Measurements from ENCODE around the gene OSMR. TPM values are rescaled to one million over a fixed set of nuclear protein-coding genes. Genes with fewer than 3 reads are reported as not detected.

OSMR gene
- total and polyA plus RNA-seq, 9 of the 15 experiments (the other 6 are each of a cell fraction or from before 2014, with no cell fraction given) = 0.18 to 1.7 (median 0.94) TPM

DNA sequence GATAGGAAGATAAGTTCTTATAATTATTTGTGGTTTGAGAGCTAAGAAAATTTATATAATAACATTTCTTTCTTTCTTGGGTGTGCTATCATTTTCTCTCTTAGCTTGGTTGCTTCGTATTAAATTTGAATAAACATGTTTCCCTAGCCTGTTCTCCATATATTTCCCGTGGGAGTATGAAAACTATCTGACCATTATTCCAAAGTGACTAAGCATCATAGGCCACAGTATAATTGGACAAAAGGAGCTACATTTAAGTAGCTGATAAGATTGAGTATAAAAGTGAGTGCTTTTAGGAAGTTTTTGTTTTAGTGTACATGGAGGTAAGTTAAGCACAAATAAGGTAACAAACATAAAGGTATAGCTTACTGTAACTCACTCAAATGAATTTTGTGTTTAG lies 8.4 kb upstream of the OSMR start:
- TF ChIP-seq, protein P1, sequence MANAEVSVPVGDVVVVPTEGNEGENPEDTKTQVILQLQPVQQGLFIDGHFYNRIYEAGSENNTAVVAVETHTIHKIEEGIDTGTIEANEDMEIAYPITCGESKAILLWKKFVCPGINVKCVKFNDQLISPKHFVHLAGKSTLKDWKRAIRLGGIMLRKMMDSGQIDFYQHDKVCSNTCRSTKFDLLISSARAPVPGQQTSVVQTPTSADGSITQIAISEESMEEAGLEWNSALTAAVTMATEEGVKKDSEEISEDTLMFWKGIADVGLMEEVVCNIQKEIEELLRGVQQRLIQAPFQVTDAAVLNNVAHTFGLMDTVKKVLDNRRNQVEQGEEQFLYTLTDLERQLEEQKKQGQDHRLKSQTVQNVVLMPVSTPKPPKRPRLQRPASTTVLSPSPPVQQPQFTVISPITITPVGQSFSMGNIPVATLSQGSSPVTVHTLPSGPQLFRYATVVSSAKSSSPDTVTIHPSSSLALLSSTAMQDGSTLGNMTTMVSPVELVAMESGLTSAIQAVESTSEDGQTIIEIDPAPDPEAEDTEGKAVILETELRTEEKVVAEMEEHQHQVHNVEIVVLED (CRISPR knock-in tag; IDR thresholded peaks at IDR 0.05) = no peak
- TF ChIP-seq BRD4 (IDR thresholded peaks at IDR 0.05) (no peak), HNRNPLL (IDR thresholded peaks at IDR 0.05; ENCODE audit: low read depth, low read length, poor library complexity, severe bottlenecking) (no peak), MYC (IDR thresholded peaks at IDR 0.05; ENCODE audit: low read depth, low read length) (no peak), MYC (CRISPR knock-in tag; IDR thresholded peaks at IDR 0.05; ENCODE audit: borderline replicate concordance, low read depth) (no peak), SOX6 (IDR thresholded peaks at IDR 0.05) (no peak), ZNF197 (CRISPR knock-in tag; IDR thresholded peaks at IDR 0.05; ENCODE audit: low read depth) (no peak), ZNF445 (CRISPR knock-in tag; IDR thresholded peaks at IDR 0.05; ENCODE audit: low read depth) (no peak), ZNF140 (CRISPR knock-in tag; IDR thresholded peaks at IDR 0.05) (no peak), EHMT2 (IDR thresholded peaks at IDR 0.05) (no peak)
- TF ChIP-seq, protein P2, sequence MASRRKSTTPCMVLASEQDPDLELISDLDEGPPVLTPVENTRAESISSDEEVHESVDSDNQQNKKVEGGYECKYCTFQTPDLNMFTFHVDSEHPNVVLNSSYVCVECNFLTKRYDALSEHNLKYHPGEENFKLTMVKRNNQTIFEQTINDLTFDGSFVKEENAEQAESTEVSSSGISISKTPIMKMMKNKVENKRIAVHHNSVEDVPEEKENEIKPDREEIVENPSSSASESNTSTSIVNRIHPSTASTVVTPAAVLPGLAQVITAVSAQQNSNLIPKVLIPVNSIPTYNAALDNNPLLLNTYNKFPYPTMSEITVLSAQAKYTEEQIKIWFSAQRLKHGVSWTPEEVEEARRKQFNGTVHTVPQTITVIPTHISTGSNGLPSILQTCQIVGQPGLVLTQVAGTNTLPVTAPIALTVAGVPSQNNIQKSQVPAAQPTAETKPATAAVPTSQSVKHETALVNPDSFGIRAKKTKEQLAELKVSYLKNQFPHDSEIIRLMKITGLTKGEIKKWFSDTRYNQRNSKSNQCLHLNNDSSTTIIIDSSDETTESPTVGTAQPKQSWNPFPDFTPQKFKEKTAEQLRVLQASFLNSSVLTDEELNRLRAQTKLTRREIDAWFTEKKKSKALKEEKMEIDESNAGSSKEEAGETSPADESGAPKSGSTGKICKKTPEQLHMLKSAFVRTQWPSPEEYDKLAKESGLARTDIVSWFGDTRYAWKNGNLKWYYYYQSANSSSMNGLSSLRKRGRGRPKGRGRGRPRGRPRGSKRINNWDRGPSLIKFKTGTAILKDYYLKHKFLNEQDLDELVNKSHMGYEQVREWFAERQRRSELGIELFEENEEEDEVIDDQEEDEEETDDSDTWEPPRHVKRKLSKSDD (conservative IDR thresholded peaks at IDR 0.05; ENCODE audit: low read length) = no peak
- Histone ChIP-seq H3K79me2 (ENCODE audit: control insufficient read depth, insufficient read depth, low read length) (no peaks in the 10 kb centered on the region), H3K9me3 (replicated peaks; ENCODE audit: control insufficient read depth, insufficient read depth, low read depth, low read length) (no peaks in the 10 kb centered on the region), H3K27ac (ENCODE audit: extremely low read depth, low read depth, low read length) (no peak overlapping the region), H3K9me1 (ENCODE audit: control insufficient read depth, insufficient read depth, low read length) (no peaks in the 10 kb centered on the region), H3K9ac (ENCODE audit: insufficient read depth in 1 of 2, low read depth in 2 of 2, low read length in 2 of 2) (no peak overlapping the region), H3K4me2 (ENCODE audit: insufficient read depth, low read length) (no peak overlapping the region), H3K4me3 (no peak overlapping the region), H4K20me1 (replicated peaks; ENCODE audit: control insufficient read depth, insufficient read depth, low read length) (no peaks in the 10 kb centered on the region), H3K4me1 (replicated peaks in 1 of 2; ENCODE audit: control insufficient read depth in 2 of 2, insufficient read depth in 2 of 2, low read length in 2 of 2) (peaks cover 0 to 5% of the 10 kb centered on the region in 2 experiments; a peak in 1 of 5 replicates), H3K27me3 (ENCODE audit: control insufficient read depth in 2 of 2, insufficient read depth in 2 of 2, low read length in 2 of 2) (no peaks in the 10 kb centered on the region), H3K36me3 (ENCODE audit: control insufficient read depth, insufficient read depth, low read length) (no peaks in the 10 kb centered on the region), H2AFZ (ENCODE audit: low read depth, low read length) (no peak overlapping the region)
- 2% methylated on average over 2 of the region's 2 CpGs for WGBS (ENCODE audit: insufficient coverage, low coverage, missing lambda C conversion rate)
- in situ Hi-C loops (cut with MboI) = no loop called here
- no TSS peak for BruUV-seq (replicated peaks)
- FAIRE-seq (no peak), ATAC-seq (no peak), DNase-seq (ENCODE audit: extremely low read depth in 1 of 4, low spot score in 3 of 4) (no peak)
- CTCF ChIA-PET (ENCODE audit: low intra/inter-chr PET ratio) = interaction anchor here (0.6 kb wide), 1 partner anchor 340 kb away, joined by 3 read pairs; no protein-coding TSS in a partner anchor
- POLR2A ChIA-PET = interaction anchor here (0.9 kb wide), 1 partner anchor 10 kb away, joined by 4 read pairs; no protein-coding TSS in a partner anchor
- intact Hi-C loops (cut with micrococcal nuclease) = no loop called here
